Measurements from ENCODE around the gene TLN1.

Gene TLN1

DNA sequence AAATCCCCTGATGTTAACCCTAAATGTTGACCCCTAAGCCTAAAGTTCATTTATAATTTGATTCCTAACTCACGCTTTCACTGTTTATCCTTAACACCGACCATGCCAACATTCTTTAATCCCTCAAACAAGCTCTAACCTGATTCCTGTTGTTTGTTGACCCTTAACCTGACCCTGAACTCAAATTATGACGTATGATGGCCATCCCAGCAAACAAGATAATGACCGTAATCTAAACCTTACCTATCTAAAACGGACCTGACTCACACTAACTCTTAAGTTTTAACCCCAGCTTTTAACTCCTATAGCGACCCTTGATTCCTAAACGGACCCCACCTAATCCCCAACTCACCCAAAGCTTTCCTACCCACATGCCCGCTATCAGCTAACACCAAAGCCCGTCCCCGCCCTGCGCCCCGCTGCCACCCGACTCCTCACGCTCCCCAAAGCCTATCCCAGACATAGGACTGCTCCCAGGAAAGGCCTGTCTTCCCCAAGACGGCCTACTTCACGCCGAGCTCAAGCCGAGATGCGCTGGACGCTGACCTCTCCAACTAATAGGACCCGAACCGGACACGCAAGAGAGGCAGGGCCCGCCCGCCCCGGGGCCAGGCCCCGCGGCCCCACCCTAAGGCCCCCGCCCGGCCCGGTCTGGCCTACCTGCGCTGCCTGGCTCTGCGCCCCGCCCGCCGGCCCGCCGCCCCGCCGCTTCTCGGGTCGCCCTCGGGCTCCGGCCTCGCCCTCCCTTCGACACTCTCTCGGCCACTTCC lies 395 bp downstream of the TLN1 start:
- Histone ChIP-seq H3K4me3 (ENCODE audit: low read depth in 1 of 5, low read length in 5 of 5) (peak overlapping the region; percentile 72 to 92 (median 88)), H3K27me3 (ENCODE audit: control insufficient read depth in 5 of 5, insufficient read depth in 4 of 5, low read length in 5 of 5) (no peaks in the 10 kb centered on the region), H3K4me1 (ENCODE audit: control insufficient read depth in 5 of 5, insufficient read depth in 5 of 5, low read length in 5 of 5) (peaks cover 38 to 69% (median 66%) of the 10 kb centered on the region in 5 donors), H3K9me3 (ENCODE audit: control insufficient read depth in 5 of 5, low read length in 5 of 5) (no peaks in the 10 kb centered on the region), H3K9ac (ENCODE audit: low read length in 5 of 5) (peak overlapping the region; percentile 90 to 98 (median 96)), H3K36me3 (ENCODE audit: control insufficient read depth in 5 of 5, insufficient read depth in 5 of 5, low read length in 5 of 5) (peaks cover 8 to 23% (median 19%) of the 10 kb centered on the region in 5 donors), H3K27ac (ENCODE audit: low read depth, low read length) (peak overlapping the region; percentile 96)

DNA sequence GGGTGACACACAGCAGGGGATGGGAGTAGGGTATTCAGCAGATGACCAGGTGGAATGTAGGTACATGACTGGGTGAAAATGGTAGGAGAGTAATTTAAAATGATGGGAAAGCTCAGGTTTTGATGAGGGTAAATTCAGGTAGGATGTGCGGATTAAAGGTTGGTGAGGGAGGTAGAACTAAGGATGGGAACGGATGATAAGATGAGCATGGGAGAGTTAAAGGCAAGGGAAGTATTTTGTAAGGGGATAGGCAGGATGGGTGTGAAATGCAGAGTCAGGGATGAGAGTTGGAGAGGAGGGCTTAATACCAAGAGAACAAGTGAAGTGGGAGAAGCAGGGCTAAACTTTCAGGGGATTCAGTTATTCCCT lies 1.5 kb downstream of the TLN1 start:
- Histone ChIP-seq H3K27ac (ENCODE audit: low read depth, low read length) (peak overlapping the region; percentile 96), H3K9ac (ENCODE audit: low read length in 5 of 5) (peak overlapping the region; percentile 90 to 98 (median 93)), H3K4me3 (ENCODE audit: low read depth in 1 of 5, low read length in 5 of 5) (peak overlapping the region; percentile 72 to 92 (median 88)), H3K27me3 (ENCODE audit: control insufficient read depth in 5 of 5, insufficient read depth in 4 of 5, low read length in 5 of 5) (no peaks in the 10 kb centered on the region), H3K4me1 (ENCODE audit: control insufficient read depth in 5 of 5, insufficient read depth in 5 of 5, low read length in 5 of 5) (peaks cover 38 to 77% (median 75%) of the 10 kb centered on the region in 5 donors), H3K36me3 (ENCODE audit: control insufficient read depth in 5 of 5, insufficient read depth in 5 of 5, low read length in 5 of 5) (peaks cover 6 to 19% (median 12%) of the 10 kb centered on the region in 5 donors), H3K9me3 (ENCODE audit: control insufficient read depth in 5 of 5, low read length in 5 of 5) (no peaks in the 10 kb centered on the region)

DNA sequence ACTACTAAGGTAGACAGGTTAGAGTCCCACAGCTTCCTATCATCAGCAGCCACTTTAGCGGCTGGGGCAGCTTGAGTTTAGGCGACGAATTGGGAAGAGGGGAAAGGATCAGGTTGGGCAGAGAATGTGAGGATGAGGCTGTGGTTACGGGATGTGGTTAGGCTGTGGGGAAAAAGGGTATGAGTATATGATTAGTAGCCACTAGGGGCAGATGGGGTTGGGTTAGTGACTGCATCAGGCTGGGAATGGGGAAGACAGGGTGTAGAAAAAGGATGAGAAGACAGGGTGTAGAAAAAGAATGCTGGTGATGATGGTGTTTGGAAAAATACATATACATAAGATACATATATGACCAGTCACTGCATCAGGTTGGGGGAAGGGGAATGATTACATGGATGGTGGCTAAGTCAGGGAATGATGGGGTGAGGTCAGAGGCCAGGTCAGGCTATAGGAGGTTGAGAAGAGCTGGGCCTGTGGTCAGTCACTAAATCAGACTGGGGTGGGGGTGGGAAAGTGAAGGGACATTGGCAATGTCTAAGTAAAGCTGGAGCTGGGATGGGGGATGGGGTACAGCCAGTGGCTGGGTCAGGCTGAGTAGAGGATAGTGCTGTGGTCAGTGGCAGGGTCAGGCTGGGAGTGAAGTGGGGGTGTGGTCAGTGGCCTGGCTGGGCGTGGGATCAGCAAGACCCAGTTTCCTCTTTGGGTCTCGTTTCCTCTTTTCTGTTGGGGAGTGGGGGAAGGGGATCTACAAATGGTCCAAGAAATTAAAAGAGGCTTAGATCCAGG lies 2.1 kb downstream of the TLN1 start:
- Histone ChIP-seq H3K9ac (ENCODE audit: low read length in 5 of 5) (peak overlapping the region in 4 of 5 donors; percentile 41 to 98 (median 92)), H3K4me1 (ENCODE audit: control insufficient read depth in 5 of 5, insufficient read depth in 5 of 5, low read length in 5 of 5) (peaks cover 38 to 79% (median 78%) of the 10 kb centered on the region in 5 donors), H3K36me3 (ENCODE audit: control insufficient read depth in 5 of 5, insufficient read depth in 5 of 5, low read length in 5 of 5) (peaks cover 4 to 19% (median 12%) of the 10 kb centered on the region in 5 donors), H3K27ac (ENCODE audit: low read depth, low read length) (peak overlapping the region; percentile 96), H3K9me3 (ENCODE audit: control insufficient read depth in 5 of 5, low read length in 5 of 5) (no peaks in the 10 kb centered on the region), H3K27me3 (ENCODE audit: control insufficient read depth in 5 of 5, insufficient read depth in 4 of 5, low read length in 5 of 5) (no peaks in the 10 kb centered on the region), H3K4me3 (ENCODE audit: low read depth in 1 of 5, low read length in 5 of 5) (peak overlapping the region; percentile 72 to 92 (median 88))

DNA sequence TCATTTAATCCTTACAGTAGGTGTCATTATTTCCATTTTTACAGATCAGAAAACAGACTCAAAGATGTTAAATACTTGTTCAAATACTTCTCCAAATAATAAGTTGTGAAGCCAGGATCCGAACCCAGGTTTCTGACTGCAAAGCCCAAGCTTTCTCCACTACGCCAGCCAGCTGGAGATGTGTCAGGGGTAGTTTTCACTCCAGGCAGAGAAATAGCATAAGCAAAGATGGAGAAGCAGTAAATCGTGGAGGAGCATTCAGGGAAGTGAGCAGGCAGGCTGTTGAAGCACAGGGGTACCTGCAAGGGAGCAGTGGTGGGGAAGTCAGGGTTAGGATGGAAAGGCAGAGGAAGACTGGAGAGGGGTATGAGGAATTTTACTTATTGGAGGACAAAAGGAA lies 2.9 kb downstream of the TLN1 start:
- peaks cover 9 to 21% (median 16%) of the 10 kb centered on the region in 5 donors for H3K36me3 ChIP-seq (ENCODE audit: control insufficient read depth in 5 of 5, insufficient read depth in 5 of 5, low read length in 5 of 5)
- H3K4me3 ChIP-seq (ENCODE audit: low read depth in 1 of 5, low read length in 5 of 5): peak overlapping the region; percentile 72 to 92 (median 88)
- no peaks in the 10 kb centered on the region for H3K27me3 ChIP-seq (ENCODE audit: control insufficient read depth in 5 of 5, insufficient read depth in 4 of 5, low read length in 5 of 5)
- peaks cover 38 to 79% (median 78%) of the 10 kb centered on the region in 5 donors for H3K4me1 ChIP-seq (ENCODE audit: control insufficient read depth in 5 of 5, insufficient read depth in 5 of 5, low read length in 5 of 5)
- peak overlapping the region; percentile 96 for H3K27ac ChIP-seq (ENCODE audit: low read depth, low read length)
- H3K9ac ChIP-seq (ENCODE audit: low read length in 5 of 5): peak overlapping the region in 4 of 5 donors; percentile 31 to 90 (median 53)
- H3K9me3 ChIP-seq (ENCODE audit: control insufficient read depth in 5 of 5, low read length in 5 of 5): no peaks in the 10 kb centered on the region

DNA sequence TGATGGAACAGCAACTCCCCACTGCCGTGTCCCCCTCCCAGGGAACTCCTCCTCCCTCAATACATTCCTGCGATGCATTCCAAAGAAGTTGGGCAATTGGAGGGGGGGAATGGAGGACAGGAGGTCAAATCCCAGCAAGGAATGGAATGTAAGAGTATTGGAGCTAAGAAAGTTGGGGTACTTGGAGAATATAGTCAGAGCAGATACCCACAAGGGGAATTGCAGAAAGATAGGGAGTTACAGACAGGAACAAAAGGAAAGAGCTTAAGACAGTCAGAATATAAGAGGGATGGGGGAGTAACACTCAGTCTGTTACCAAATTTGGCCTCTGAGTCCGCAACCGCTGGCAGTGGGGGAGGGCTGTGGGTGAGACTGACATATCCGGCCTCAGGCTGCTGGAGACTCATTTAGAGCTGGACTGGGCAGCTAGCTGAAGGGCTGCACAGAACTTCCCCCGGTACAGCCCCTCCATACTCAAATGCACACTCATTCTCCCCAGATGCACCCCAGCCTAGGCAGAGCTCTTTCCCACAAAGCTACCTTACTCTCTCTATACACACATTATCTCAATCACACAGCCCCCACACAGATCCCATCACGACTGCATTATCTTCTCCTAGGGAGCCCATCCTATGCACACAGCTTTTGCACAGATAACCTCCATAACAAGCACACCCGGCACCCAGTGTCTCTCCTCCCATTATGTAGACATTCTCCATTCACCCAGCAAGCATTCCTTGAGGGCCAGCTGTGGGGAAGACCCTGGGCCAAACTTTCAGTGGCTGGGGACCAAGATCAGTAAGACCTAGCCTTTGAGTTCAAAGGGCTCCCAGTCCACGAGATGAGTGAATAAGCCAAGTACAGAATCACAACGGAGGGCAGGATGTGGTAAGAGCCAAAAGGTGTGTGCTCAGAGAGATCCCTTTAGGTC lies 3.7 kb downstream of the TLN1 start:
- H3K9me3 ChIP-seq (ENCODE audit: control insufficient read depth in 5 of 5, low read length in 5 of 5): no peaks in the 10 kb centered on the region
- H3K4me1 ChIP-seq (ENCODE audit: control insufficient read depth in 5 of 5, insufficient read depth in 5 of 5, low read length in 5 of 5): peaks cover 38 to 74% (median 71%) of the 10 kb centered on the region in 5 donors
- peak overlapping the region; percentile 96 for H3K27ac ChIP-seq (ENCODE audit: low read depth, low read length)
- peaks cover 12 to 29% (median 24%) of the 10 kb centered on the region in 5 donors for H3K36me3 ChIP-seq (ENCODE audit: control insufficient read depth in 5 of 5, insufficient read depth in 5 of 5, low read length in 5 of 5)
- H3K4me3 ChIP-seq (ENCODE audit: low read depth in 1 of 5, low read length in 5 of 5): peak overlapping the region; percentile 31 to 90 (median 72)
- H3K27me3 ChIP-seq (ENCODE audit: control insufficient read depth in 5 of 5, insufficient read depth in 4 of 5, low read length in 5 of 5): no peaks in the 10 kb centered on the region
- H3K9ac ChIP-seq (ENCODE audit: low read length in 5 of 5): peak overlapping the region; percentile 31 to 90 (median 70)

DNA sequence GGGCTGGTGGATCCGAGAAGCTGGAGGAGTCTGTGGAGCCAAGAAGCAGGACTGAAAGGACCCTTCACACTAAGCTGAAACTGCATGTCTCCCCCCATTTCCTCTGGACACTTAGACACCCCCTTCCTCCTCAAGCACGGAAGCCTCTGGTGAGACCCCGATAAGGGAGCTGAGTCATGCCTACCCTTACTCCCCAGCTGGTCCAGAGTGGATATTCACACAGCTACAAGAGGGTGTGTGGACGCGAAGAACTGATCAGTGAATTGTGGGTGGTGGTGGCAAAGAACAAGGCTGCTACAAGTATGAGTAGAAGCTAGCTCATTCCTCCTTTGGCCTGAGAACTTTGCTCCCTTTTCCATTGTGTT lies 4.3 kb downstream of the TLN1 start:
- Histone ChIP-seq H3K27ac (ENCODE audit: low read depth, low read length) (peak overlapping the region; percentile 96), H3K36me3 (ENCODE audit: control insufficient read depth in 5 of 5, insufficient read depth in 5 of 5, low read length in 5 of 5) (peaks cover 13 to 35% (median 30%) of the 10 kb centered on the region in 5 donors), H3K4me3 (ENCODE audit: low read depth in 1 of 5, low read length in 5 of 5) (peak overlapping the region; percentile 31 to 90 (median 72)), H3K9me3 (ENCODE audit: control insufficient read depth in 5 of 5, low read length in 5 of 5) (no peaks in the 10 kb centered on the region), H3K4me1 (ENCODE audit: control insufficient read depth in 5 of 5, insufficient read depth in 5 of 5, low read length in 5 of 5) (peaks cover 32 to 68% (median 64%) of the 10 kb centered on the region in 5 donors), H3K9ac (ENCODE audit: low read length in 5 of 5) (peak overlapping the region; percentile 31 to 90 (median 70)), H3K27me3 (ENCODE audit: control insufficient read depth in 5 of 5, insufficient read depth in 4 of 5, low read length in 5 of 5) (no peaks in the 10 kb centered on the region)

DNA sequence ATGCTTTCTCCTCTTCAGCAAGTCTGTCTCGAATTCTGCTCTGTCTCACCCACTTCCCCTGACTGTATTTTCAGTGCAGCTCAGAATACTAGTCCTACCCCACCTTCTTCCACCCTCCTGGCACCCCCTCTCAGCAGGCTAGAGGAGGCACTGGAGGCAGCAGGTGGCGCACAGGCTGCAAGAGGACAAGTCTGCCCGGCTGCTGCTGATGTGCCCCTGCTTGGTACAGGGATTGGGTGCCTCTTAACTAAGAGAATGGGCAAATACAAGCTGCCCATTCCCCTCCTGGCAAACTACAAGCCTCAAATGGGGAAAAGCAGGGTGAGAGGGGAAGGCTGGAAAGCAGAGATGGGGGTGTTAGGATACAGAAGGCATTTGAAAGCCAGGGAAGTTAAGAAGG lies 5.1 kb downstream of the TLN1 start:
- Histone ChIP-seq H3K4me1 (ENCODE audit: control insufficient read depth in 5 of 5, insufficient read depth in 5 of 5, low read length in 5 of 5) (peaks cover 32 to 66% (median 62%) of the 10 kb centered on the region in 5 donors), H3K27me3 (ENCODE audit: control insufficient read depth in 5 of 5, insufficient read depth in 4 of 5, low read length in 5 of 5) (no peaks in the 10 kb centered on the region), H3K27ac (ENCODE audit: low read depth, low read length) (peak overlapping the region; percentile 96), H3K9me3 (ENCODE audit: control insufficient read depth in 5 of 5, low read length in 5 of 5) (no peaks in the 10 kb centered on the region), H3K36me3 (ENCODE audit: control insufficient read depth in 5 of 5, insufficient read depth in 5 of 5, low read length in 5 of 5) (peaks cover 18 to 43% (median 37%) of the 10 kb centered on the region in 5 donors), H3K4me3 (ENCODE audit: low read depth in 1 of 5, low read length in 5 of 5) (peak overlapping the region; percentile 23 to 88 (median 31)), H3K9ac (ENCODE audit: low read length in 5 of 5) (peak overlapping the region in 3 of 5 donors; percentile 70 to 90 (median 85))

DNA sequence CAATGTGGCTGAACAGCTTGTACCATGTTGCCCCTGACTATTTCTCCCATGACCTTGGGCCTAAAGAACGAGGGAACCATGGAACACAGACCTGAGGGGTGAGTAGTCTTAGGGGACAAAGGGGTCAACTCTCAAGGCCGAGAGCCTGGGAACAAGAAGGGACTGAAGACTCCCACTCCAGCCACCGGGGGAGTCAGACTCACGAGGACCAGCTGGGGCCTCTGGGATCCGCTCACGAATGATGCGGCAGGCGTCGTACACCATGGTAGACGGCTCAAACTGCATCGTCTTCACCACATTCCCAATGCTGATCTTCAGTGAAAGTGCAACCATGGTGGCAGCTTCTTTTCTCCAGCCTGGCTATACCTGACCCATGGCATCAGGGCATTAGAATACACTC lies 6.6 kb downstream of the TLN1 start:
- Histone ChIP-seq H3K27me3 (ENCODE audit: control insufficient read depth in 5 of 5, insufficient read depth in 4 of 5, low read length in 5 of 5) (no peaks in the 10 kb centered on the region), H3K4me1 (ENCODE audit: control insufficient read depth in 5 of 5, insufficient read depth in 5 of 5, low read length in 5 of 5) (peaks cover 28 to 52% (median 51%) of the 10 kb centered on the region in 5 donors), H3K27ac (ENCODE audit: low read depth, low read length) (no peak overlapping the region), H3K36me3 (ENCODE audit: control insufficient read depth in 5 of 5, insufficient read depth in 5 of 5, low read length in 5 of 5) (peaks cover 24 to 58% (median 53%) of the 10 kb centered on the region in 5 donors), H3K9ac (ENCODE audit: low read length in 5 of 5) (no peak overlapping the region), H3K4me3 (ENCODE audit: low read depth in 1 of 5, low read length in 5 of 5) (no peak overlapping the region), H3K9me3 (ENCODE audit: control insufficient read depth in 5 of 5, low read length in 5 of 5) (no peaks in the 10 kb centered on the region)

DNA sequence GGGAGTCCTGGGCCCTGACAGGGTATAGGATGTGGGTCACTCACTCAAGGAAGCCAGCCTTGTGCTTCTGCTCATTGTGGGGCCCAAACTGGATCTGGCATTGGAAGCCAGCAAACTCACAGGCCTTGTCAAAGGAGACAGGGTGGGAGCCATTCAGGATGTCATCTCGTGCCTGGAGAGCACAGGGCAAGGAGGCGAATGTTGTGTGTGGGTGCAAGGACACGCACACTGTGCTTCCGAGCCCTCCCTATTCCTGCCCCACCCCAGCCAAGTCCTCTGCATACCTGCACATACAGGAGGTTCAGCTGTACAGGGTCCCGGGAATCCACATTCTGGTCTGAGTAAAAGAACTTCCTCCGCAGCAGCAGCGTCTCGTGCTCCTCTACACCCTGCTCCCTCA lies 8.1 kb downstream of the TLN1 start:
- Histone ChIP-seq H3K4me1 (ENCODE audit: control insufficient read depth in 5 of 5, insufficient read depth in 5 of 5, low read length in 5 of 5) (peaks cover 15 to 38% (median 36%) of the 10 kb centered on the region in 5 donors), H3K9me3 (ENCODE audit: control insufficient read depth in 5 of 5, low read length in 5 of 5) (no peaks in the 10 kb centered on the region), H3K36me3 (ENCODE audit: control insufficient read depth in 5 of 5, insufficient read depth in 5 of 5, low read length in 5 of 5) (peaks cover 24 to 73% (median 68%) of the 10 kb centered on the region in 5 donors), H3K9ac (ENCODE audit: low read length in 5 of 5) (no peak overlapping the region), H3K4me3 (ENCODE audit: low read depth in 1 of 5, low read length in 5 of 5) (no peak overlapping the region), H3K27ac (ENCODE audit: low read depth, low read length) (no peak overlapping the region), H3K27me3 (ENCODE audit: control insufficient read depth in 5 of 5, insufficient read depth in 4 of 5, low read length in 5 of 5) (no peaks in the 10 kb centered on the region)
